NCI-H2196 treated with DMSO at 0.1 percent for 48 hours (cell line): ENCODE results near the gene SLC44A4.
A peak's percentile ranks its signal among the peaks of the same experiment; 100 is the strongest.
"Not testable (repeated sequence)": the region's sequence is repeated elsewhere in the genome, so short reads cannot be mapped to it uniquely, and the experiment has no call there.

Experiments
- DNase-seq: peaks from one replicate; lab custom pipeline; 2025; ENCODE audit not compliant: unreplicated experiment; lab: John Stamatoyannopoulos, UW

The SLC44A4 gene

DNA sequence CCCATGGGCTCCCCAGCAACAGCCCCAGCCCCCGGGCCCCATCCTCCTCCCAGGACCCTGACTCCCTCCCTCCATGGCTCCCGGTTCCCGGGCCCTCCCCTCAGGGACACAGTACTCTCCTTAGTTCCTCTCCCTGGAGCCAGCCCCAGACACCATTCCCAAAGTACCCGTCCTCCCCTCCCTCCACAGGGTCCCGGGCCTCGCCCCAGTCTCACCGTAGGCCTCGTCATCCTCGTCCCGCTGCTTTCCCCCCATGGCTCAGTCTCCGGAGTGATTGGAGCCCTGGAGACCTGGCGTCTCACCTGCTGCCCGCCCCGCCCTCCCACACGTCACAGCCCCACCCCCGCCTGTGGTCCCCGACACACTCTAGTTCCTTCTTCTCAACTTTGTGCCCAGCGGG is at the start of gene SLC44A4:
SLC44A4 (minus strand) TSS at position 272 of the 400 bp plus-strand sequence; CDS start at position 255, 17 bp downstream.
- no peak for DNase-seq

- no peak for DNase-seq
These were observed 49.8 kb upstream of the SLC44A4 start for GRCh38 chr6:31928672-31928939.

- no peak for DNase-seq
These were observed 49.3 kb upstream of the SLC44A4 start for GRCh38 chr6:31927863-31928671.

GRCh38 chr6:31927242-31927862 is 48.6 kb upstream of the SLC44A4 start, which contains the start of gene C2:
Gene C2, plus strand, starts transcription at chr6:31927717. Its CDS starts 36 bp downstream, at chr6:31927753.
- DNase-seq = no peak

- no peak for DNase-seq
These were observed 44.1 kb upstream of the SLC44A4 start for GRCh38 chr6:31922942-31923341.

DNA sequence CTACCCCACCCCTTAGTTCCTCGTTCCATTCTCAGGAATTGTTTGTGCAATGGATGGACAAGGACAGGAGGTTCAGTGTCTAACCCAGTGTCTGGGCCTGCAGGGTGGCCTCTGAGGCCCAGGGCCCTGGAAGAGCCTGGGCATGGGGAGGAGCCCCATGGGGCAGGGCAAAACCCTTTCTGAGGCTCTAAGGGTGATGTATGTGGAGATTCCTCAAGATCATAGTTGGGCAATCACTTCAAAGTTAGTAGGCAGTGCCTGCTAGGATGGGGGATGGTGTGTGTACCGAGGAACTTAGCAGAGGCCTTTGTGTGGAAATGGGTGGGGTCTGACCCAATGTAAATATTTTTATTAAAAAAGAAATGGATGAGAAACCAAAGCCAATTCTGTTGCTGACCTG is 42.0 kb upstream of the SLC44A4 start:
- no peak for DNase-seq

DNA sequence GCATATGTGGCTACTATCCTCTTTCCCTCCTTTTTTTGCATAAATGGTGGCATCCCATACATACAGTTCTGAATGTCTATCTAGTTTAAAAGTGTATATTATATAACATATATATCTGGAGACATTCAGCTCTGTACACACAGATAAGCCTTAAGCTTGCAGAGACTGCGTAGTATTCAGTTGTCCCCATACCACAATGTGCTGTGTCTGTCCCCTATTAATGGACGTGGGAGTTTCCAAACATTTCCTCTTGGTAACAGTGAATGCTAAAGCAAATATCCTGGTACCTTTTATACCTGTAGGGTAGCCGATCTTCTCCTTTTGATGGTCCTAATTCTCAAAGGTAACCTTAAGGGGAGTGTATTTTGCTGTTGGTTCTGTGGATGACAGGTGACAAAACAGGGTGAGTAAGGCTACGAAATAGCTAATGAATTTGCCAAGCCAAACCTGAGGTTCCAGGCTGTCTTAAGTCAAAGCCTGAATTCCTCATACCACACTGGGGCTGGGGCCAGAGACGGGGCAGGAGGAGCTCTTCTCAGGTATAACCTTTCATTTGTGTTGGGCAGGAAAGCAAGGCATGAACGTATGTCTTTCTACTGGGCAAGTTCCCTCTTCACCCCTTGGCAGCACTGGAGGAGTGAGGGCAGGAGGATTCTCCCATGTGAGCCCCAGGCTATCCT is 41.0 kb upstream of the SLC44A4 start:
- DNase-seq = no peak

- DNase-seq = no peak
These were observed 39.4 kb upstream of the SLC44A4 start for GRCh38 chr6:31918069-31918720.

DNA sequence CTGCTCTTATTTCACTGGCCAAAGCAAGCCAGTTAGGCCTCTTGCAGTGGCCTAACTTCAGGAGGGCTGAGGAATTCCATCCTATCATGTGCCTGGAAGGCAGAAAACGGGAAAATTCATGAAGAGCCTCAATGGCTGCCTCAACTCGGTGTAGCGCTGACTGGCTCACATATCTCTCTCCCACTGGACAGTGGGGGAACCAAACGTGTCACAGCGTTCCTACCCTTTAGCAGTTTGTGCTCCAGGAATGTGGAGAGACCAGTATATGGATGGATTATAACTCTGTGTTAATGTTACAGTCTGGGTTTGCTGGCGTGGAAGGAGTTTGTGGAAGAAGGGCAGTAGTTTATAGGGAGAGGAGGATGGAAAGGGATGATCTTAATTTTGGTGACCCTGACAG is 37.0 kb upstream of the SLC44A4 start:
- no peak for DNase-seq

DNA sequence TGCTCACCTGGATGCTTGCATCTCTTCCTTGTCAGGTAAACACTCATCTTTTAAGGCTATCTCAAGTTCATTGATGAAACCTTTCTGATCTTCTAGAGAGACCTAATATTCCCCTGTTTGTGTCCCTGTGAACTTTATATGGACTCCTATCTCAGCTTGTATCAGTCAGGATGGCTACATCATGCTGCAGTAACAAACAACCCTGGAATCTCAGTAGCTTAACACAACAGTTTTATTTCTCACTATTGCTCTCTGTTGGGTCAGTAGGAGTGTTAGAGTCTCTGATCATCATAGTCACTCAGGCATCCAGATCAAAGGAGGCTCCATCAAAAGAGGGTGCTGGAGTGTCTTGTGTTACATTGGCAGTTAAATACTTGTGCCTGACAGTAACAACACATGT is 36.6 kb upstream of the SLC44A4 start:
- DNase-seq = no peak

GRCh38 chr6:31911826-31912585 is 33.2 kb upstream of the SLC44A4 start:
- no peak for DNase-seq

DNA sequence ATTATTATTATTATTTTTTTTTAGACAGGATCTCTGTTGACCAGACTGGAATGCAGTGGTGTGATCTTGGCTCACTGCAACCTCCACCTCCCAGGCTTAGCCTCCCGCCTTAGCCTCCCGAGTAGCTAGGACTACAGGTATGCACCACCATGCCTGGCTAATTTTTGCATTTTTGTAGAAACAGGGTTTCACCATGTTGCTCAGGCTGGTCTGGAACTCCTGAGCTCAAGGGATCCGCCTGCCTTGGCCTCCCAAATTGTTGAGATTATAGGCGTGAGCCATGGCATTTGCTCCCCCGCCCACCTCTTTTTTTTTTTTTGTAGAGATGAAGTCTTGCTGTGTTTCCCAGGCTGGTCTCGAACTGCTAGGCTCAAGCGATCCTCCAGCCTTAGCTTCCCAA is 30.5 kb upstream of the SLC44A4 start:
- DNase-seq = not testable (repeated sequence)

DNA sequence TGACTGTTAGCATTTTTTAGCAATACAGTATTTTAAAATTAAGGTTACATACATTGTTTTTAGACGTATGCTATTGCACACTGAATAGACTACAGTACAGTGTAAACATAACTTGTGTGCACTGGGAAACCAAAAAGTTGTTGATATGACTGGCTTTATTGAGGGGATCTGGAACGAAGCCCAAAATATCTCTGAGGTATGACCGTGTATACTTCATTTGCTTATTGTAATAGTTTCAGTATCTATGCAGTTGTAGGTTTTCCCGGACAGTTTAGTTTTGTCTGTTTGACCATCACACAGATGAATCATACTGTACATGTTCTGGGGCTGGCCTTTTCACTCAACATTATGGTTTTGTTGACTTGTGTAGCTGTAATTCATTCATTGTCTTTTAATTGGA is 30.0 kb upstream of the SLC44A4 start:
- DNase-seq = no peak

- not testable (repeated sequence) for DNase-seq
These were observed 29.5 kb upstream of the SLC44A4 start for GRCh38 chr6:31908255-31908654.

- no peak for DNase-seq
These were observed 28.5 kb upstream of the SLC44A4 start for GRCh38 chr6:31907158-31907813.

DNA sequence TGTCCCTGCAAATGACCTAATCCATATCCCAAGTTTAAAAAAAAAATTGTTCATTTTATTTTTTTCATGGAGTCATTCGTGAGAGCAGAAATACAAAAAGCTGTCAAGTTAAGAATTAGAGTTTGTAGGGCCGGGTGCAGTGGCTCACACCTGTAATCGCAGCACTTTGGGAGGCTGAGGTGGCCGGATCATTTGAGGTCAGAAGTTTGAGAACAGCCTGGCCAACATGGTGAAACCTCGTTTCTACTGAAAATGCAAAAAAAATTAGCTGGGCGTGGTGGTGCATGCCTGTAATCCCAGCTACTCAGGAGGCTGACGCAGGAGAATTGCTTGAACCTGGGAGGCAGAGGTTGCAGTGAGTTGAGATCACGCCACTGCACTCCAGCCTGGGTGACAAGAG is 27.9 kb upstream of the SLC44A4 start:
- DNase-seq = not testable (repeated sequence)

- no peak for DNase-seq
These were observed 27.3 kb upstream of the SLC44A4 start for GRCh38 chr6:31906122-31906521.

GRCh38 chr6:31905041-31905440 is 26.2 kb upstream of the SLC44A4 start:
- DNase-seq = no peak

DNA sequence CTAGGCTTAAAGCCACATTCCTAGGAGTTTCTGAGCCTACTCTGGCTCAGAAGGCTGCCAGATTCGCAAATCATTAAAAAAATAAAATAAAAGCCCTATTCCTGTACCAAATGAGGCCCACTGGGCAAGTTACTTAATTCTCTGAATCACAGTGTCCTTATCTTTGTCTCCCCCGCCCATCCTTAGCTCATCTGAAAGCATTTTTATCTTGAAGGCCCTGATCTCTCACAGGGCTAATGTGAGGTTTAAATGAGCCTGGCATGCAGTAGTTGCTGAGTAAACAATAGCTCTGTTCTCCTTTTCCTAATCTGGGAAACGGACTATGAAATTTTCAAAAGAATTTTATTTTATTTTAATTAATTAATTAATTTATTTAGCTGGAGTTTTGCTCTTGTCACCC is 25.2 kb upstream of the SLC44A4 start:
- no peak for DNase-seq

DNA sequence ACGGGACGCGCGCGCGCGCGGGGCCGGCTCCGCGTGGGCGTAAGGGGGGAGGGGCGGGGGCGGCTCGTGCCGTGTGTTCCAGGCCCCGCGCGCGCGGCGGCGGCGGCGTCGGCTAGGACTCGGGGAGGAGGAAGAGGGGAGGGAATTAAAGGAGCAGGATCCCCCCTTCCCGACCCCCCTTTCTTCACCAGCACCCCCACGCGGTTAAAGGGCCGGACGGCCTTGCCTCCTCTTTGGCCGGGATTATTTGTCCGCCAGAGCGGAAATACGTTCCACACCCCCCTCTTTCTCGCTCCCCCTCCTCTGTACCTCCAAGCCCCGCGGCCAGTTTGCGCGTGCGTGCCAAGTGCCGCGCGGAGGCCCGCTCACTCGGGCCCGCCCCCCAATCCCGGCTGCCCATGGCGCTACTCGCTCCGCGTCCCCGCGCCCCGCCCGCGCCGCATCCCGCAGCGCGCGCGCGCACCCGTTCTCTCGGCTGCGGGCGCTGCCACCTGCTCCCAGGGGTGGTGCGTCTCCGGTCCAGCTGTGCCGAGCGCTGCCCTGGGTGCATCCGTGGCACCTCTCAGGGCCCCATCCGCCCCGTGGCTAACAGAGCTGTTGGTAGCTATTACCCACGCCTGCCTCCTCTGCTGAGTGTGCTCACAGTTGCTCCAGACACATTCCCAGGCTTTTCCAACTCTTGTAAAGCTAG is 23.3 kb upstream of the SLC44A4 start, which contains the start of gene ZBTB12:
ZBTB12 (minus strand) TSS at position 134 of the 691 bp plus-strand sequence. CDS start 781 bp downstream, outside the sequence.
- peak; percentile 91 for DNase-seq
